SK-N-SH (cell line): ENCODE results near the gene GRM7. TPM values are rescaled to one million over a fixed set of nuclear protein-coding genes. Genes with fewer than 3 reads are reported as not detected.

Experiments used
- CTCF ChIA-PET: fragments of 300-600, 350-600 bp; formaldehyde crosslinking; extraction: SDS; loops from one replicate; lab custom pipeline; 2021; lab: Yijun Ruan, JAX
- POLR2A ChIA-PET: fragments of 350-600 bp; sonication (Branson Sonifier 250); formaldehyde crosslinking; extraction: SDS; loops from one replicate; lab custom pipeline; 2020; ENCODE audit warnings: antibody characterized with exemption, inconsistent platforms; lab: Yijun Ruan, JAX
- DNase-seq: peaks from one replicate; pipeline ENCODE4 v3.0.0; 2012
- H2AFZ ChIP-seq: fragments of 200-600 bp; sonication (generic); 2 replicates; pipeline ENCODE4 v1.8.1; 2016; ENCODE audit warnings: antibody characterized with exemption, mild to moderate bottlenecking, low read depth
- H3F3A ChIP-seq: fragments of 200-600 bp; sonication (generic); replicated peaks from 2 replicates; pipeline ENCODE3; 2016; ENCODE audit warnings: antibody characterized with exemption, mild to moderate bottlenecking; ENCODE audit not compliant: insufficient read depth
- H3K27ac ChIP-seq, 2 experiments: fragments of 200-500 bp in 1 of 2; fragments of 200-600 bp in 1 of 2; sonication (Bioruptor generic) in 1 of 2; sonication (generic), shearing (Covaris generic) in 1 of 2; 2 replicates each; pipeline versions ENCODE4 v1.5.1 to v1.6.1; 2014 to 2016; ENCODE audit warnings: low read depth in 2 of 2, inconsistent platforms in 1 of 2, low read length in 1 of 2, mild to moderate bottlenecking in 1 of 2, mixed read lengths in 1 of 2
- H3K27me3 ChIP-seq: fragments of 200-600 bp; sonication (generic), shearing (Covaris generic); 2 replicates; pipeline ENCODE4 v1.6.1; 2016; ENCODE audit warnings: mixed run types; ENCODE audit not compliant: insufficient read depth
- H3K36me3 ChIP-seq, 2 experiments: fragments of 200-500 bp in 1 of 2; fragments of 200-600 bp in 1 of 2; sonication (Bioruptor generic) in 1 of 2; sonication (generic) in 1 of 2; replicated peaks in 1 of 2; 2 replicates each; pipeline versions ENCODE3 to v1.5.1; 2014 to 2016; ENCODE audit warnings: low read length in 1 of 2, mild to moderate bottlenecking in 1 of 2; ENCODE audit not compliant: insufficient read depth in 2 of 2, control insufficient read depth in 1 of 2
- H3K4me1 ChIP-seq, 2 experiments: fragments of 200-500 bp in 1 of 2; fragments of 200-600 bp in 1 of 2; sonication (Bioruptor generic) in 1 of 2; sonication (generic), shearing (Covaris generic) in 1 of 2; 2 replicates each; pipeline versions ENCODE4 v1.5.1 to v1.6.1; 2014 to 2016; ENCODE audit warnings: low read depth in 1 of 2, low read length in 1 of 2, mixed run types in 1 of 2; ENCODE audit not compliant: insufficient read depth in 2 of 2, control insufficient read depth in 1 of 2
- H3K4me2 ChIP-seq: fragments of 200-600 bp; sonication (generic), shearing (Covaris generic); 2 replicates; pipeline ENCODE4 v1.6.1; 2017; ENCODE audit warnings: mixed run types
- H3K4me3 ChIP-seq, 2 experiments: fragments of 200-500 bp in 1 of 2; fragments of 200-600 bp in 1 of 2; sonication (Bioruptor generic) in 1 of 2; sonication (generic), shearing (Covaris generic) in 1 of 2; 2 replicates each; pipeline versions ENCODE4 v1.5.1 to v1.8.1; 2014 to 2016; ENCODE audit warnings: low read depth in 2 of 2, inconsistent platforms in 1 of 2, low read length in 1 of 2, mild to moderate bottlenecking in 1 of 2, mixed read lengths in 1 of 2, moderate library complexity in 1 of 2
- H3K79me2 ChIP-seq: fragments of 200-600 bp; sonication (generic); 2 replicates; pipeline ENCODE4 v1.8.1; 2017; ENCODE audit warnings: mild to moderate bottlenecking; ENCODE audit not compliant: insufficient read depth
- H3K9ac ChIP-seq: fragments of 200-600 bp; sonication (generic); 2 replicates; pipeline ENCODE4 v1.6.1; 2017; ENCODE audit warnings: mixed run types
- H3K9me2 ChIP-seq: fragments of 200-600 bp; sonication (generic); 2 replicates; pipeline ENCODE4 v1.6.1; 2017; ENCODE audit warnings: mixed run types
- H3K9me3 ChIP-seq: fragments of 200-600 bp; sonication (generic); 2 replicates; pipeline ENCODE4 v1.6.1; 2017; ENCODE audit warnings: mixed run types, mild to moderate bottlenecking, moderate library complexity
- H4K20me1 ChIP-seq: fragments of 200-600 bp; sonication (generic); 2 replicates; pipeline ENCODE4 v1.6.1; 2017; ENCODE audit warnings: mild to moderate bottlenecking, mixed run types; ENCODE audit not compliant: insufficient read depth
- CTCF ChIP-seq: fragments of 200-600 bp; sonication (generic); IDR thresholded peaks from 2 replicates; pipeline ENCODE4 v1.6.1; 2017; ENCODE audit warnings: antibody characterized with exemption, mild to moderate bottlenecking, moderate library complexity
- ELF1 ChIP-seq: IDR thresholded peaks from 2 replicates; pipeline ENCODE4 v1.4.0; 2012
- EZH2phosphoT487 ChIP-seq: fragments of 200-600 bp; sonication (generic); IDR thresholded peaks from 2 replicates; pipeline ENCODE4 v1.6.1; 2017; ENCODE audit warnings: low read depth, mixed run types, mild to moderate bottlenecking, antibody characterized with exemption, moderate library complexity, borderline replicate concordance
- JUND ChIP-seq: IDR thresholded peaks from 2 replicates; pipeline ENCODE4 v1.4.0; 2012
- MEF2A ChIP-seq: IDR thresholded peaks from 2 replicates; pipeline ENCODE4 v1.4.0; 2012; ENCODE audit warnings: low read depth, borderline replicate concordance
- MXI1 ChIP-seq: IDR thresholded peaks from 2 replicates; pipeline ENCODE4 v1.6.1; 2012; ENCODE audit warnings: mild to moderate bottlenecking, low read depth, low read length, improper control_type of control experiment
- POLR2AphosphoS5 ChIP-seq: IDR thresholded peaks from 2 replicates; pipeline ENCODE4 v1.6.1; 2012; ENCODE audit warnings: low read depth, low read length
- RAD21 ChIP-seq: IDR thresholded peaks from 2 replicates; pipeline ENCODE4 v1.6.1; 2012; ENCODE audit warnings: mild to moderate bottlenecking, low read length
- RCOR1 ChIP-seq: fragments of 150-350 bp; IDR thresholded peaks from 2 replicates; pipeline ENCODE4 v1.6.1; 2017; ENCODE audit warnings: antibody characterized with exemption, low read length
- REST ChIP-seq: IDR thresholded peaks from 2 replicates; pipeline ENCODE4 v1.6.1; 2012; ENCODE audit warnings: mild to moderate bottlenecking, low read depth, low read length, moderate library complexity
- RXRA ChIP-seq: IDR thresholded peaks from 2 replicates; pipeline ENCODE4 v1.4.0; 2012; ENCODE audit warnings: low read depth, mild to moderate bottlenecking, borderline replicate concordance
- SIN3A ChIP-seq: IDR thresholded peaks from 2 replicates; pipeline ENCODE4 v1.6.1; 2012; ENCODE audit warnings: low read depth, mild to moderate bottlenecking, low read length, moderate library complexity, borderline replicate concordance
- TEAD4 ChIP-seq: IDR thresholded peaks from 2 replicates; pipeline ENCODE4 v1.4.0; 2012; ENCODE audit warnings: mild to moderate bottlenecking, borderline replicate concordance; ENCODE audit not compliant: insufficient read depth
- YY1 ChIP-seq: IDR thresholded peaks from 2 replicates; pipeline ENCODE4 v1.4.0; 2012; ENCODE audit warnings: low read depth, mild to moderate bottlenecking
- WGBS: methylation state at CpG from one replicate; pipeline ENCODE4 v1.1.6; 2017; ENCODE audit warnings: low lambda C conversion rate; 5-methylcytosine and 5-hydroxymethylcytosine counted together
- polyA plus RNA-seq, 3 experiments: library from polyadenylated mRNA; depleted of rRNA; stranded (reverse); fragments of >200 nt; gene quantifications; 2 replicates each; pipeline ENCODE4 v1.2.3, GENCODE V29; 2012

Gene GRM7
- polyA plus RNA-seq, 1 of the 3 experiments (the other 2 are of a cell fraction) = 0.03 TPM

- Histone ChIP-seq H3K27ac (no peak overlapping the region), H2AFZ (no peak overlapping the region)
- 46% methylated on average over 2 of the region's 2 CpGs for WGBS
These were observed 645.8 kb downstream of the GRM7 start for GRCh38 chr3:7506606-7507180.

More at GRCh38 chr3:7506606-7507180, 645.8 kb downstream of the GRM7 start:
- H3K79me2 ChIP-seq = no peaks in the 10 kb centered on the region
- TF ChIP-seq POLR2AphosphoS5 = no peak
- no peak for TF ChIP-seq EZH2phosphoT487
- TF ChIP-seq REST = no peak
- TF ChIP-seq ELF1 = no peak
- TF ChIP-seq TEAD4 = no peak
- TF ChIP-seq RXRA = no peak
- TF ChIP-seq JUND = no peak
- TF ChIP-seq MXI1 = no peak
- TF ChIP-seq YY1 = no peak
- TF ChIP-seq RCOR1 = no peak
- no peak for TF ChIP-seq SIN3A
- no peak for TF ChIP-seq CTCF
- no peak for TF ChIP-seq RAD21
- TF ChIP-seq MEF2A = no peak
- no peaks in the 10 kb centered on the region for H3K36me3 ChIP-seq
- H3K27me3 ChIP-seq = no peaks in the 10 kb centered on the region
- ChIA-PET POLR2A (no interaction called here), CTCF (no interaction called here)
- H3K9ac ChIP-seq = no peak overlapping the region
- H3F3A ChIP-seq = no peaks in the 10 kb centered on the region
- H4K20me1 ChIP-seq = no peaks in the 10 kb centered on the region
- H3K9me3 ChIP-seq = no peaks in the 10 kb centered on the region
- no peaks in the 10 kb centered on the region for H3K9me2 ChIP-seq
- H3K4me2 ChIP-seq = no peak overlapping the region
- H3K4me3 ChIP-seq = no peak overlapping the region
- no peaks in the 10 kb centered on the region for H3K4me1 ChIP-seq
- no peak for DNase-seq
